Measurements from ENCODE around the gene TRAPPC12. TPM values are rescaled to one million over a fixed set of nuclear protein-coding genes. Genes with fewer than 3 reads are reported as not detected.

TRAPPC12 gene
- total RNA-seq, 1 donor from 2014 or later, result 71.0 TPM

- Mint-ChIP-seq H3K4me1 (ENCODE audit: low read depth) (peaks cover 29% of the 10 kb centered on the region), H3K9me3 (ENCODE audit: low read depth) (no peaks in the 10 kb centered on the region), H3K4me3 (ENCODE audit: unreplicated experiment) (no peak overlapping the region), H3K27me3 (ENCODE audit: low read depth) (no peaks in the 10 kb centered on the region), H3K27ac (ENCODE audit: unreplicated experiment) (no peak overlapping the region), H3K36me3 (ENCODE audit: low read depth) (peaks cover 19% of the 10 kb centered on the region)
- TF ChIP-seq, protein P1, sequence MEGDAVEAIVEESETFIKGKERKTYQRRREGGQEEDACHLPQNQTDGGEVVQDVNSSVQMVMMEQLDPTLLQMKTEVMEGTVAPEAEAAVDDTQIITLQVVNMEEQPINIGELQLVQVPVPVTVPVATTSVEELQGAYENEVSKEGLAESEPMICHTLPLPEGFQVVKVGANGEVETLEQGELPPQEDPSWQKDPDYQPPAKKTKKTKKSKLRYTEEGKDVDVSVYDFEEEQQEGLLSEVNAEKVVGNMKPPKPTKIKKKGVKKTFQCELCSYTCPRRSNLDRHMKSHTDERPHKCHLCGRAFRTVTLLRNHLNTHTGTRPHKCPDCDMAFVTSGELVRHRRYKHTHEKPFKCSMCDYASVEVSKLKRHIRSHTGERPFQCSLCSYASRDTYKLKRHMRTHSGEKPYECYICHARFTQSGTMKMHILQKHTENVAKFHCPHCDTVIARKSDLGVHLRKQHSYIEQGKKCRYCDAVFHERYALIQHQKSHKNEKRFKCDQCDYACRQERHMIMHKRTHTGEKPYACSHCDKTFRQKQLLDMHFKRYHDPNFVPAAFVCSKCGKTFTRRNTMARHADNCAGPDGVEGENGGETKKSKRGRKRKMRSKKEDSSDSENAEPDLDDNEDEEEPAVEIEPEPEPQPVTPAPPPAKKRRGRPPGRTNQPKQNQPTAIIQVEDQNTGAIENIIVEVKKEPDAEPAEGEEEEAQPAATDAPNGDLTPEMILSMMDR (IDR thresholded peaks at IDR 0.05), result no peak
- DNase-seq (ENCODE audit: low spot score), result no peak
Observed at GRCh38 chr2:3472966-3473365, 93.5 kb downstream of the TRAPPC12 start.

GRCh38 chr2:3475771-3476170 is 96.3 kb downstream of the TRAPPC12 start:
- Mint-ChIP-seq H3K9me3 (ENCODE audit: low read depth) (no peaks in the 10 kb centered on the region), H3K4me1 (ENCODE audit: low read depth) (peaks cover 12% of the 10 kb centered on the region), H3K27ac (ENCODE audit: unreplicated experiment) (no peak overlapping the region), H3K4me3 (ENCODE audit: unreplicated experiment) (no peak overlapping the region), H3K36me3 (ENCODE audit: low read depth) (peaks cover 21% of the 10 kb centered on the region), H3K27me3 (ENCODE audit: low read depth) (no peaks in the 10 kb centered on the region)
- TF ChIP-seq, protein P1 (IDR thresholded peaks at IDR 0.05), result no peak
- peak; percentile 67 for DNase-seq (ENCODE audit: low spot score)

DNA sequence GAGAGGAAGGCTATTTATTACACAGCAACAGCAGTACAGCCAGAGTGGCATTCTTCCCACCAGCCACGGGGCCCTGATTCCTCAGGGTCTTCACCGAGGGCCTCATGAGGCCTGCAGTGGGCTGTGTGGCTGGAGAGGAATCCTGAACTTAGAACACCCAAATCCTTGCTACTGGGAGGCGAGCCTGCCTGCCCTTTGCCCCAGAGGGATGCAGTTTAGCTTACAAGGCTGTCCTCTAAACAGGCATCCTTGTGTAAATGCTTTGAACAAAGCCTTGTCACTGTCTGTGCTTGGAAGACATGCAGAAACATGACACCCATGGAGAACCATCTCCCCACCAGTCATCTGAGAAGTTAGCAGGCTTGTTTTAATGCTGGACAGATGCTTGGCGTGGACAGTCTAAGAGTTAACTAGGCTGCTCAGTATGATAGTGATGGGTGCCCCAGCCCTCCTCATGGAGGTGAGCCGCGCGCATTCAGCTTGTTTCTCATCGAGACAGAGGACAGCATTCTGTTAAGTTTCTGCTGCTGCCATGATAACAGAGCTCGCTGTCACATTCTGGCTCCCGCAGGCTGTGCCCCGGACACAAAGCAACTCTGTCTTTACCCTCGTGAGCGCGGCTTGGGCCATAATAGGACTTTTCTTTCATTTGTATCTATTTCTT is 97.0 kb downstream of the TRAPPC12 start:
- no peak overlapping the region for H3K4me3 Mint-ChIP-seq (ENCODE audit: unreplicated experiment)

GRCh38 chr2:3476985-3477327 is 97.5 kb downstream of the TRAPPC12 start:
- TF ChIP-seq, protein P1 (IDR thresholded peaks at IDR 0.05), result no peak
- H3K9me3 Mint-ChIP-seq (ENCODE audit: low read depth), result no peaks in the 10 kb centered on the region
- H3K36me3 Mint-ChIP-seq (ENCODE audit: low read depth), result peaks cover 20% of the 10 kb centered on the region
- no peaks in the 10 kb centered on the region for H3K27me3 Mint-ChIP-seq (ENCODE audit: low read depth)
- no peak for DNase-seq (ENCODE audit: low spot score)
- H3K4me1 Mint-ChIP-seq (ENCODE audit: low read depth), result peaks cover 5% of the 10 kb centered on the region
- H3K27ac Mint-ChIP-seq (ENCODE audit: unreplicated experiment), result no peak overlapping the region
- no peak overlapping the region for H3K4me3 Mint-ChIP-seq (ENCODE audit: unreplicated experiment)

More for the DNA sequence above, 97.0 kb downstream of the TRAPPC12 start:
- Mint-ChIP-seq H3K27me3 (ENCODE audit: low read depth) (no peaks in the 10 kb centered on the region), H3K9me3 (ENCODE audit: low read depth) (no peaks in the 10 kb centered on the region), H3K4me1 (ENCODE audit: low read depth) (peaks cover 5% of the 10 kb centered on the region), H3K27ac (ENCODE audit: unreplicated experiment) (no peak overlapping the region), H3K36me3 (ENCODE audit: low read depth) (peaks cover 21% of the 10 kb centered on the region)
- TF ChIP-seq, protein P1 (IDR thresholded peaks at IDR 0.05), result no peak
- peak; percentile 72 for DNase-seq (ENCODE audit: low spot score)

DNA sequence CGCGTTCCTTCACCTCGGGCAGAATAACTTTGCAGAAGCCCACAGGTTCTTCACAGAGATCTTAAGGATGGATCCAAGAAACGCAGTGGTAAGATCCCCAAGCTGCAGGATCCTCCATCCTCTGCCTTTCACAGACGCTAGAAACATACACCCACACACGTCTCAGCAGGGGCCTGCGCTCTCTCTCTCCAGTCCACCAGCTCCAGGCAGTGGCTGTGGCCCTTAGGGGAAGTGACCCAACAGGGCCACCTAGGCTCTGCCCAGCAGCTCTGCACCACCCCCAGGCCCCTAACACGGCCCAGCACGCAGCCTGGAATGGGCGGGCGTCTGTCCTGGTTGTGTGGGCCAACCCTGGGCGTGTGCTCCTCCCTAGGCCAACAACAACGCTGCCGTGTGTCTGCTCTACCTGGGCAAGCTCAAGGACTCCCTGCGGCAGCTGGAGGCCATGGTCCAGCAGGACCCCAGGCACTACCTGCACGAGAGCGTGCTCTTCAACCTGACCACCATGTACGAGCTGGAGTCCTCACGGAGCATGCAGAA is 99.4 kb downstream of the TRAPPC12 start:
- H3K4me1 Mint-ChIP-seq (ENCODE audit: low read depth), result peaks cover 5% of the 10 kb centered on the region
- no peaks in the 10 kb centered on the region for H3K9me3 Mint-ChIP-seq (ENCODE audit: low read depth)
- peak; percentile 78 for DNase-seq (ENCODE audit: low spot score)
- no peaks in the 10 kb centered on the region for H3K27me3 Mint-ChIP-seq (ENCODE audit: low read depth)
- no peak overlapping the region for H3K4me3 Mint-ChIP-seq (ENCODE audit: unreplicated experiment)
- TF ChIP-seq, protein P1 (IDR thresholded peaks at IDR 0.05), result no peak
- no peak overlapping the region for H3K27ac Mint-ChIP-seq (ENCODE audit: unreplicated experiment)
- H3K36me3 Mint-ChIP-seq (ENCODE audit: low read depth), result peaks cover 14% of the 10 kb centered on the region
